Left hindlimb (tissue), 1 donor: ENCODE measurements around the gene ADCY3.

Source experiments
- DNase-seq: peaks from one replicate; pipeline ENCODE4 v3.0.0-alpha.2; 2018

Gene ADCY3

GRCh38 chr2:24827321-24828237 lies 92.5 kb downstream of the ADCY3 start:
- peak; percentile 87 for DNase-seq

- no peak for DNase-seq
Observed at GRCh38 chr2:24826773-24827145, 93.3 kb downstream of the ADCY3 start.

- DNase-seq = no peak
Observed at GRCh38 chr2:24825883-24826772, 93.9 kb downstream of the ADCY3 start.

DNA sequence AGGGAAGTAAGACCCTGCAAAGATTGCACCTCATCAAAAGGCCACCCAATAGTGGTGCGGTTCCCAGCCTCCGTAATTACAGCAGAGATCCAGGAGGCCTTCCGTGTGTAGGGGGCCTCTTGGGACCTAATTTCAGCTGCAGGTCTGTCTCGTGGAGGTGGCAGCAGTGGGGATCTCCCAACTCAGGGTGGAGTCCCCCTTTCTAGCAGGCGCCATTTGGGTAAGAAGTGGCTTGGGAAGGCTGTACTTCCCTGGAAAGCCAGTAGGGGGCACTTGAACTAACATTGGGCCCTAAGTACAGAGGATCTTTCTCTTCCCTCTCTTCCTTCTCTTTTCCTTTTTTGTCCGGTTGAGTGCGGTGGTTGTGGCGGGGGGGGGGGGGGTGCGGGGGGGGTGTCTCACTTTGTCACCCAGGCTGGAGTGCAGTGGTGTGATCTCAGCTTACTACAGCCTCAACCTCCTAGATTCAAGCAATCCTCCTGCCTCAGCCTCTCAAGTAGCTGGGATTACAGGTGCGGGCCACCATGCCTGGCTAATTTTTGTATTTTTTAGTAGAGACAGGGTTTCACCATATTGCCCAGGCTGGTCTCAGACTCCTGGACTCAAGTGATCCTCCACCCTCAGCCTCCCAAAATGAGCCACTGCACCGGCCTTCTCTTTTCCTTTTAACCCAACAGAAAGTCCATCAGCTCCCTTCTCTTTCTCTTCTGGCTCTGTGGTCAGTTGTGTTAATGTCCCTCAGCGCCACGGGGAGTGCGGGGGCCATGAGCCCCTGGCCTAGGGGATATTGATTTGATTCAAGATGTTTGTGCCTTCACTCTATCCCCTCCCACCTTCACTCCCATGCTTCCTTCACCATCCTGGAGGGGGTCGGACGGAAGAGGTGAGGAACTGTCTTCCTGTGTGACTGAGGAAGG lies 94.8 kb downstream of the ADCY3 start:
- DNase-seq = no peak

GRCh38 chr2:24824071-24824588 lies 95.9 kb downstream of the ADCY3 start:
- no peak for DNase-seq

DNA sequence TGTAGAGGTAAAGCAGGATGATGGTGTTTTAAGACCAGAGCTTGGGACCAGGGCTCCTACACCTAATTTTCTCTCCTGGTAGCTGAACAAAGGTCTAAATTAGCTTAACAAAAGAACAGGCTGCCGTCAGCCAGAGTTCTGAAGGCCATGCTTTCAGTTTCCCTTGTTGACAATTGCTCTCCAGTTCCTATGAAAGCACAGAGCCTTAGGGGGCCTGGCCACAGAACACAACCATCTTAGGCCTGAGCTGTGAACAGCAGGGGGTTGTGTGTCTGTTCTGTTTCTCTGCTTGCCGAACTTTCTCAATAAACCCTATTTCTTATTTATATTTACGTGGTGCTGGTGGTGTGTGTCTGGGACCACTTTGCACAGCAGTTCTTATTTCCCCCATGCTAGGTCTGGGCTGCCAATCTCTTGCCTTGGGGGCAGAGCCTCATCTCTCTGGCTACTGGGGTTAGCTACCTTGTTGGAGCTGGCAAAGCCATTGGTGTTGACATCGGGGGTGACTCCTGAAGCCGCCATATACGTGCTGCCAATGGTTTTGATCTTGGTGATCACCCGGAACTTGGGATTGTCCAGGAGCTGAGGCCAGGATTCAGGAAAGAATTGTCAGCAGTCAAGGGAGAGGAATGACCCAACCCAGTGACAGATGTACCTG lies 97.9 kb downstream of the ADCY3 start:
- DNase-seq = no peak

- no peak for DNase-seq
Observed at GRCh38 chr2:24821433-24821891, 98.6 kb downstream of the ADCY3 start.

- DNase-seq = no peak
Observed at GRCh38 chr2:24820598-24821432, 99.2 kb downstream of the ADCY3 start.

DNA sequence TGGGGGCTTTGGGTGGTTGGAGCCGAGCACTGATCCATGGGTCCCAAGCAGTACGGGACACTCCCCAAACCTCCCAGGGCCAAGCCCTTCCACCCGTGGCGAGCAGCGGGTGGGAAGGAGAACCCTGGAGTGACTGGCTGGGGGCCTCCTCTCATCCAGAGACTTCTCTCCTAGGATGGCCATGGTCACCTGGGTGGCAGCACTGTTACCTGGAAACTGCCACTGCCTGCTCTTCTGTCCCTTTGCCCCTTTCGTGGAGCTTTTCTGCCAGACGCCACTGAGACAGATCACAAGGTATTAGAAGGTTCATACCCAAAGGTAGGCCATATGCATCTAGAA lies 99.9 kb downstream of the ADCY3 start:
- DNase-seq = no peak

- no peak for DNase-seq
Observed at GRCh38 chr2:24819442-24820174, 100.4 kb downstream of the ADCY3 start.

DNA sequence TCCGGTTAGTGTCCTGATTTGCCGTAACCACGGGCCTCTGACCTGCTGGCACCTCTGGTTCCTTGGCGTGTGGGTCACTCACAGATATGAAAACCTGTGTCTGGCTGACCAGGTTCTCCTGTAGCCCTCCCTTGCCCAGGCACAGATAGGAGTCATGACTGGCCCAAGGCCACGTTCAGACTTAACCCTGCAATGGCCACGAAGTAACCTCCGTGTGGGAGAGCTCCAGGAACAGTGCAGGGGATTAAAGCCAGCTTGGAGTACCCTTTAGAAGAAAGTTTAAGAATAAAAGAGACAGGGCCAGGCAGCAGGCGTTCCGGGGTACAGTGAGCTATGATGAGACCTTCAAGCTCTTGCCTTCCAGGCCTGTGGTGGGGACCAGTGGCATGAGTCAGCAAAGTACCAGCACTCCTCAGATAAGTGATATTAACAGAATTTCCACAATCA lies 101.3 kb downstream of the ADCY3 start:
- no peak for DNase-seq

GRCh38 chr2:24816884-24817283 lies 103.2 kb downstream of the ADCY3 start:
- no peak for DNase-seq

GRCh38 chr2:24816404-24816803 lies 103.6 kb downstream of the ADCY3 start:
- DNase-seq = no peak

DNA sequence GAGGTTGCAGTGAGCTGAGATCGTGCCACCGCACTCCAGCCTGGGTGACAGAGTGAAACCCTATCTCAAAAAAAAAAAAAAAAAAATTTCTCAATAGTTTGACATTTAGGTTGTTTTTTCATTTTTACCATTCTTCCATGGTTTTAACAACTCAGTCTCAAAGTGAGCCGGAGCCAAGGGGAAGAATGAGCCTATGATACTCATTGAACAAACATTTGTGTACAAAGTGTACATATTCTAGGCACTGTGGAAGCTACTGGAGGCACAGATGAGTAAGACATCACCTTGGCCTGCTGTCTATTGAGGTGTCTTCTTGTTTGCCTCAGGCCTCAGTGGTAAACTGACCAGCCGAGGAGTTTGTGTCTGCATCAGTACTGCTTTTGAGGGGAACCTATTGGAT lies 104.9 kb downstream of the ADCY3 start:
- DNase-seq = no peak

DNA sequence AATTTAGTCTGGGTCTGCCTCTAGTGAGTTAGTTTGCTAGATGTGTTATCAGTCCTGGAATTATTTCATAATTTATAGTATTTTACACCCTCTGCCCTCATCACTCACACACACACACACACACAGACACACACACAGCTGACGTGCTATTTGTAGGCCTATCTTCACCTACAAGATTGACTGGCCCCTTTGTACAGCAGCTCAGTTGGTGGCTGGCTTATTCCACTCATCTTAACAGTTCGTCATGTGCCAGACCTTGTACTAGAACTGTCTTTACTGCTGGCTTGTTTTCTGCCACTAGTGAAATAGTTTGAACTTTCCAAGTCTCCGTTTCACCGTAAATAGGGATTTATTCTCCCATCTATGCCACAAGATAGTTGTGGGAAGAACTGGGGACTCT lies 105.5 kb downstream of the ADCY3 start:
- no peak for DNase-seq

GRCh38 chr2:24813691-24814137 lies 106.3 kb downstream of the ADCY3 start:
- DNase-seq = no peak

GRCh38 chr2:24809316-24810007 lies 110.6 kb downstream of the ADCY3 start:
- no peak for DNase-seq

DNA sequence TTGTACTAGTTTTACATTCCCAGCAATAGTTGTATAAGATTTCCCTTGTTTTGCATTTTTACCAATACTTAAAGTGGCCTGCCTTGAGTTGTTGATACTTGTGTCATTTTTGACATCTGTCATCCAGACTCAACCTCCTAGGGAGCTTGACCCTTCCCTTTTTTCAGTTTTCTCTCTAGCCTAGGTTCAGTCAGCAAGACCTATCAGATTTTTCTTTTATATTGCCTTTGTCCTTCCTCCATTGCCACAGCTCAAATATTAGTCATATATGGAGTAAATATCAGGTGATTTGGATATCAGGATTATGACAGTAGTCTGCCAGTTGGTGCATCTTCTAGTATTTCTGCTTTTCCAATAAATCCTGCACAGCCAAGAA lies 113.4 kb downstream of the ADCY3 start:
- no peak for DNase-seq
